Vagina (tissue), 2 donors: ENCODE data around the gene XIAP. TPM values are rescaled to one million over a fixed set of nuclear protein-coding genes. Genes with fewer than 3 reads are reported as not detected.
"Not testable (repeated sequence)": the region's sequence is repeated elsewhere in the genome, so short reads cannot be mapped to it uniquely, and the experiment has no call there.

Experiments
- DNase-seq, 2 donors: peaks; one replicate each; pipeline ENCODE4 v3.0.0-alpha.2; 2017; ENCODE audit errors: extremely low spot score in 2 of 2
- H3K27ac ChIP-seq: fragments of 200-600 bp; sonication (generic); one replicate; pipeline ENCODE4 v1.5.1; 2019
- H3K27me3 ChIP-seq: fragments of 200-600 bp; sonication (generic); one replicate; pipeline ENCODE4 v1.5.1; 2019
- H3K36me3 ChIP-seq, 2 donors: fragments of 200-600 bp; sonication (generic); one replicate each; pipeline ENCODE4 v1.5.1; 2017 to 2019
- H3K4me1 ChIP-seq: fragments of 200-600 bp; sonication (generic); one replicate; pipeline ENCODE4 v1.5.1; 2019
- H3K4me3 ChIP-seq, 2 donors: fragments of 200-600 bp; sonication (generic); 1 replicate in 1 of 2; 2 replicates in 1 of 2; pipeline ENCODE4 v1.5.1; 2016 to 2019
- H3K9me3 ChIP-seq: fragments of 200-600 bp; sonication (generic); one replicate; pipeline ENCODE4 v1.5.1; 2019
- CTCF ChIP-seq, 3 experiments: fragments of 450-650 bp in 2 of 3; fragments of 200-600 bp in 1 of 3; sonication (generic) in 1 of 3; IDR thresholded peaks; one replicate each; pipeline ENCODE4 v1.5.1; 2017 to 2019; ENCODE audit warnings: antibody characterized with exemption in 3 of 3, mild to moderate bottlenecking in 2 of 3, moderate library complexity in 2 of 3
- POLR2A ChIP-seq, 2 donors: fragments of 450-650 bp; IDR thresholded peaks; one replicate each; pipeline ENCODE4 v1.6.1; 2017; ENCODE audit warnings: antibody characterized with exemption in 2 of 2, mild to moderate bottlenecking in 2 of 2, moderate library complexity in 2 of 2
- POLR2AphosphoS5 ChIP-seq, 2 donors: sonication (generic); formaldehyde crosslinking; IDR thresholded peaks; one replicate each; pipeline ENCODE4 v1.9.0; 2017; ENCODE audit warnings: antibody characterized with exemption in 2 of 2, mild to moderate bottlenecking in 2 of 2, low read depth in 1 of 2; ENCODE audit not compliant: insufficient read depth in 1 of 2
- intact Hi-C: fragments of 100-400 bp; cut with DNase I; formaldehyde crosslinking; loops from one replicate; pipeline ENCODE4 v1.15.1; 2023
- total RNA-seq: library from RNA; depleted of rRNA; stranded (reverse); fragments of >200 nt; gene quantifications from one replicate; pipeline ENCODE4 v1.2.3, GENCODE V29; 2016

The XIAP gene
- total RNA-seq, 1 donor from 2014 or later = 15.5 TPM

- H3K36me3 ChIP-seq = no peaks in the 10 kb centered on the region
- no peak for DNase-seq
- TF ChIP-seq POLR2AphosphoS5 (IDR thresholded peaks at IDR 0.05; ENCODE audit: insufficient read depth in 1 of 2, low read depth in 1 of 2) (no peak), POLR2A (IDR thresholded peaks at IDR 0.05) (no peak), CTCF (IDR thresholded peaks at IDR 0.05) (no peak)
- H3K27me3 ChIP-seq = no peaks in the 10 kb centered on the region
- intact Hi-C loops = no loop called here
- no peak overlapping the region for H3K27ac ChIP-seq
- H3K9me3 ChIP-seq = no peaks in the 10 kb centered on the region
- H3K4me1 ChIP-seq = no peaks in the 10 kb centered on the region
- no peak overlapping the region for H3K4me3 ChIP-seq
Observed at GRCh38 chrX:123822965-123823364, 36.9 kb upstream of the XIAP start.

GRCh38 chrX:123830309-123830708 lies 29.5 kb upstream of the XIAP start:
- Histone ChIP-seq H3K36me3 (no peaks in the 10 kb centered on the region), H3K4me1 (no peaks in the 10 kb centered on the region), H3K9me3 (no peaks in the 10 kb centered on the region), H3K27me3 (no peaks in the 10 kb centered on the region), H3K27ac (no peak overlapping the region), H3K4me3 (no peak overlapping the region)
- intact Hi-C loops = loop anchor here (10.0 kb wide), 1 partner anchor 114 kb away; no protein-coding TSS in a partner anchor
- TF ChIP-seq CTCF (IDR thresholded peaks at IDR 0.05) = no peak
- TF ChIP-seq POLR2A (IDR thresholded peaks at IDR 0.05) = no peak
- TF ChIP-seq POLR2AphosphoS5 (IDR thresholded peaks at IDR 0.05; ENCODE audit: insufficient read depth in 1 of 2, low read depth in 1 of 2) = no peak
- no peak for DNase-seq

GRCh38 chrX:123833387-123833786 lies 26.5 kb upstream of the XIAP start:
- no peaks in the 10 kb centered on the region for H3K27me3 ChIP-seq
- H3K4me3 ChIP-seq = no peak overlapping the region
- H3K9me3 ChIP-seq = no peaks in the 10 kb centered on the region
- no peak overlapping the region for H3K27ac ChIP-seq
- intact Hi-C loops = loop anchor here (10.0 kb wide), 1 partner anchor 111 kb away; no protein-coding TSS in a partner anchor
- TF ChIP-seq POLR2AphosphoS5 (IDR thresholded peaks at IDR 0.05; ENCODE audit: insufficient read depth in 1 of 2, low read depth in 1 of 2) = no peak
- no peak for TF ChIP-seq POLR2A (IDR thresholded peaks at IDR 0.05)
- TF ChIP-seq CTCF (IDR thresholded peaks at IDR 0.05) = peak in 2 of 3 experiments; percentile 45 to 71
- H3K4me1 ChIP-seq = no peaks in the 10 kb centered on the region
- no peaks in the 10 kb centered on the region for H3K36me3 ChIP-seq
- no peak for DNase-seq

GRCh38 chrX:123834116-123834515 lies 25.7 kb upstream of the XIAP start:
- no peak overlapping the region for H3K4me3 ChIP-seq
- intact Hi-C loops = loop anchor here (10.0 kb wide), 1 partner anchor 111 kb away; no protein-coding TSS in a partner anchor
- no peak for DNase-seq
- no peaks in the 10 kb centered on the region for H3K36me3 ChIP-seq
- TF ChIP-seq POLR2AphosphoS5 (IDR thresholded peaks at IDR 0.05; ENCODE audit: insufficient read depth in 1 of 2, low read depth in 1 of 2) = no peak
- TF ChIP-seq CTCF (IDR thresholded peaks at IDR 0.05) = no peak
- TF ChIP-seq POLR2A (IDR thresholded peaks at IDR 0.05) = no peak
- H3K4me1 ChIP-seq = no peaks in the 10 kb centered on the region
- H3K27me3 ChIP-seq = no peaks in the 10 kb centered on the region
- no peaks in the 10 kb centered on the region for H3K9me3 ChIP-seq
- no peak overlapping the region for H3K27ac ChIP-seq

GRCh38 chrX:123835661-123836371 lies 24.0 kb upstream of the XIAP start:
- H3K9me3 ChIP-seq = no peaks in the 10 kb centered on the region
- intact Hi-C loops = loop anchor here (10.0 kb wide), 1 partner anchor 109 kb away; no protein-coding TSS in a partner anchor
- no peak overlapping the region for H3K4me3 ChIP-seq
- TF ChIP-seq CTCF (IDR thresholded peaks at IDR 0.05) (no peak), POLR2A (IDR thresholded peaks at IDR 0.05) (no peak), POLR2AphosphoS5 (IDR thresholded peaks at IDR 0.05; ENCODE audit: insufficient read depth in 1 of 2, low read depth in 1 of 2) (no peak)
- no peak overlapping the region for H3K27ac ChIP-seq
- no peak for DNase-seq
- no peaks in the 10 kb centered on the region for H3K27me3 ChIP-seq
- no peaks in the 10 kb centered on the region for H3K4me1 ChIP-seq
- no peaks in the 10 kb centered on the region for H3K36me3 ChIP-seq

GRCh38 chrX:123845129-123845528 lies 14.7 kb upstream of the XIAP start:
- intact Hi-C loops, H3K4me3 ChIP-seq, H3K9me3 ChIP-seq, DNase-seq, H3K27ac ChIP-seq, H3K4me1 ChIP-seq, H3K27me3 ChIP-seq, H3K36me3 ChIP-seq: not testable (repeated sequence)
